Activated CD8-positive, alpha-beta T cell treated with anti-CD3 and anti-CD28 coated beads for 36 hours (primary cell): ENCODE data around the gene SKI. TPM values are rescaled to one million over a fixed set of nuclear protein-coding genes. Genes with fewer than 3 reads are reported as not detected.

Source experiments
- ATAC-seq: fragments of 200-7000 bp; cut with Tn5 transposase; one replicate; pipeline ENCODE4 v1.10.0; 2021; ENCODE audit warnings: mild to moderate bottlenecking, moderate library complexity
- CTCF ChIA-PET: fragments of 350-600 bp; sonication (Branson Sonifier 250); formaldehyde crosslinking; loops from one replicate; lab custom pipeline; 2021; ENCODE audit warnings: antibody characterized with exemption; lab: Charles Lee
- POLR2A ChIA-PET: fragments of 350-600 bp; sonication (Branson Sonifier 250); formaldehyde crosslinking; loops from one replicate; lab custom pipeline; 2021; ENCODE audit warnings: antibody characterized with exemption; lab: Charles Lee
- DNase-seq: peaks from one replicate; pipeline ENCODE4 v3.0.0-alpha.2; 2020
- H3K27ac Mint-ChIP-seq: one replicate; pipeline ENCODE4 v1.8.0; 2021; ENCODE audit warnings: mild to moderate bottlenecking, mixed read lengths
- H3K27me3 Mint-ChIP-seq: one replicate; pipeline ENCODE4 v1.8.0; 2021; ENCODE audit warnings: mixed read lengths
- H3K36me3 Mint-ChIP-seq: one replicate; pipeline ENCODE4 v1.8.0; 2021; ENCODE audit warnings: low read depth, mixed read lengths
- H3K4me1 Mint-ChIP-seq: one replicate; pipeline ENCODE4 v1.8.0; 2021; ENCODE audit warnings: low read depth, mixed read lengths
- H3K4me3 Mint-ChIP-seq: one replicate; pipeline ENCODE4 v1.8.0; 2021; ENCODE audit warnings: mild to moderate bottlenecking, moderate library complexity, mixed read lengths
- H3K9me3 Mint-ChIP-seq: one replicate; pipeline ENCODE4 v1.8.0; 2021; ENCODE audit warnings: mixed read lengths
- intact Hi-C: fragments of 100-400 bp; cut with micrococcal nuclease; formaldehyde crosslinking; loops from one replicate; pipeline ENCODE4 v1.10.0; 2022
- total RNA-seq, 2 experiments: library from RNA; stranded (reverse); gene quantifications; one replicate each; pipeline ENCODE4 v1.2.3, GENCODE V29; 2021
- TF ChIP-seq, protein P1 (sequence below): fragments of 200-600 bp; IDR thresholded peaks from one replicate; pipeline ENCODE4 v1.8.0; 2022; ENCODE audit warnings: antibody characterized with exemption, mild to moderate bottlenecking

Gene SKI
- total RNA-seq, 2 experiments from 2014 or later, result 27.5 to 28.3 TPM

DNA sequence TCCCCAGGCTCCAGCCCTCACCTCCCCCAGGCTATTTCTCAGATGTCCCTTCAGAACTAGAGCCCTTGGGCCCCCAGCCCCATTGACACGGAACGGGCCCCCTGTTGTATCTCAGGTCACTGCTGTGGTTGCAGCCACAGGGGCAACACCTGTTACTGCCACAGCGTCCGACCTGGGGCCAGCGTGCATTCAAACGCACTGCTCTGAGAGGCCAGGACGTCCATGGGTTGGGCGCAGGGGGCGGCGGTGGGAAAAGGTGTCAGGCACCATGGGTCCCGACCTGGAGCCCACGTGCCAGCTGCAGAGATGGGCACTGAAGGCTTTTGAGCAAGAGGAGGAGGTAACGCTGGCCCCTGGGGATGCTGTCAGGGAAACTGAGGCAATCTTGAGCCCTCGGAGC lies 46.8 kb upstream of the SKI start:
- Mint-ChIP-seq H3K27me3 (no peaks in the 10 kb centered on the region), H3K27ac (no peak overlapping the region), H3K4me3 (no peak overlapping the region), H3K36me3 (no peaks in the 10 kb centered on the region), H3K9me3 (no peaks in the 10 kb centered on the region), H3K4me1 (no peaks in the 10 kb centered on the region)
- ChIA-PET POLR2A (no interaction called here), CTCF (no interaction called here)
- DNase-seq, result no peak
- ATAC-seq, result no peak
- intact Hi-C loops, result no loop called here
- TF ChIP-seq, protein P1, sequence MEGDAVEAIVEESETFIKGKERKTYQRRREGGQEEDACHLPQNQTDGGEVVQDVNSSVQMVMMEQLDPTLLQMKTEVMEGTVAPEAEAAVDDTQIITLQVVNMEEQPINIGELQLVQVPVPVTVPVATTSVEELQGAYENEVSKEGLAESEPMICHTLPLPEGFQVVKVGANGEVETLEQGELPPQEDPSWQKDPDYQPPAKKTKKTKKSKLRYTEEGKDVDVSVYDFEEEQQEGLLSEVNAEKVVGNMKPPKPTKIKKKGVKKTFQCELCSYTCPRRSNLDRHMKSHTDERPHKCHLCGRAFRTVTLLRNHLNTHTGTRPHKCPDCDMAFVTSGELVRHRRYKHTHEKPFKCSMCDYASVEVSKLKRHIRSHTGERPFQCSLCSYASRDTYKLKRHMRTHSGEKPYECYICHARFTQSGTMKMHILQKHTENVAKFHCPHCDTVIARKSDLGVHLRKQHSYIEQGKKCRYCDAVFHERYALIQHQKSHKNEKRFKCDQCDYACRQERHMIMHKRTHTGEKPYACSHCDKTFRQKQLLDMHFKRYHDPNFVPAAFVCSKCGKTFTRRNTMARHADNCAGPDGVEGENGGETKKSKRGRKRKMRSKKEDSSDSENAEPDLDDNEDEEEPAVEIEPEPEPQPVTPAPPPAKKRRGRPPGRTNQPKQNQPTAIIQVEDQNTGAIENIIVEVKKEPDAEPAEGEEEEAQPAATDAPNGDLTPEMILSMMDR, result no peak

DNA sequence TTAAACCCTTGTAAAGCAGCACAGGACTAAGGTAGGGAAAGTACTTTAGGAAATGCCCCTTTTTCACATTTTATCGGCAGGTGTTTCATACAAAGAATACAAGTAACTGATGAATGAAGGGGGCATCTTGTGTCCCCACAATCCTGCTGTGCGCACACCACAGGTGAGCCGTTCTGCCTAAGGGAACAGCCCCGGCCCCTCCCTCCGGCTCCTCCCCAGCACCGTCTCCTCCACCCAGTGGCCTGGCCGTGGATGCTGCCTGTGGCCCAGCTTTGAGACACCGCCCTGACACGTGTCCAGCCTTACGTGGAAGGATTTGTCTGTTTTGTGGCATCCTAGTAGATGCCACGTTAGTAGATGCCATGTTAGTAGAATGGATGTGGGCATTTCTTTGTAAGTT lies 46.4 kb upstream of the SKI start:
- DNase-seq (no peak), ATAC-seq (no peak)
- no peaks in the 10 kb centered on the region for H3K36me3 Mint-ChIP-seq
- intact Hi-C loops, result no loop called here
- CTCF ChIA-PET, result no interaction called here
- TF ChIP-seq, protein P1, result no peak
- H3K27me3 Mint-ChIP-seq, result no peaks in the 10 kb centered on the region
- no peaks in the 10 kb centered on the region for H3K9me3 Mint-ChIP-seq
- H3K4me3 Mint-ChIP-seq, result no peak overlapping the region
- POLR2A ChIA-PET, result interaction anchor here (1.6 kb wide), 1 partner anchor 11 kb away, joined by 4 read pairs; no protein-coding TSS in a partner anchor
- H3K27ac Mint-ChIP-seq, result no peak overlapping the region
- H3K4me1 Mint-ChIP-seq, result no peaks in the 10 kb centered on the region

GRCh38 chr1:2182376-2182775 lies 45.7 kb upstream of the SKI start:
- Mint-ChIP-seq H3K4me3 (no peak overlapping the region), H3K4me1 (no peaks in the 10 kb centered on the region), H3K27me3 (no peaks in the 10 kb centered on the region), H3K9me3 (no peaks in the 10 kb centered on the region), H3K27ac (no peak overlapping the region), H3K36me3 (no peaks in the 10 kb centered on the region)
- DNase-seq (no peak), ATAC-seq (no peak)
- intact Hi-C loops, result no loop called here
- ChIA-PET POLR2A (interaction anchor here (0.7 to 1.7 kb wide), 4 partner anchors 9 to 93 kb away, joined by 3 to 4 read pairs (median 3); no protein-coding TSS in a partner anchor), CTCF (interaction anchor here (4.4 kb wide), 1 partner anchor 8 kb away, joined by 21 read pairs; no protein-coding TSS in a partner anchor)
- TF ChIP-seq, protein P1, result no peak

GRCh38 chr1:2183937-2184334 lies 44.2 kb upstream of the SKI start:
- no peak for DNase-seq
- Mint-ChIP-seq H3K4me1 (no peaks in the 10 kb centered on the region), H3K27ac (no peak overlapping the region), H3K36me3 (no peaks in the 10 kb centered on the region), H3K9me3 (no peaks in the 10 kb centered on the region), H3K27me3 (no peaks in the 10 kb centered on the region), H3K4me3 (no peak overlapping the region)
- TF ChIP-seq, protein P1, result no peak
- intact Hi-C loops, result no loop called here
- ChIA-PET CTCF (interaction anchor here (1.0 to 4.4 kb wide), 2 partner anchors 10 to 11 kb away, joined by 3 to 21 read pairs; partner anchors contain the start of gene FAAP20), POLR2A (no interaction called here)
- ATAC-seq, result no peak

DNA sequence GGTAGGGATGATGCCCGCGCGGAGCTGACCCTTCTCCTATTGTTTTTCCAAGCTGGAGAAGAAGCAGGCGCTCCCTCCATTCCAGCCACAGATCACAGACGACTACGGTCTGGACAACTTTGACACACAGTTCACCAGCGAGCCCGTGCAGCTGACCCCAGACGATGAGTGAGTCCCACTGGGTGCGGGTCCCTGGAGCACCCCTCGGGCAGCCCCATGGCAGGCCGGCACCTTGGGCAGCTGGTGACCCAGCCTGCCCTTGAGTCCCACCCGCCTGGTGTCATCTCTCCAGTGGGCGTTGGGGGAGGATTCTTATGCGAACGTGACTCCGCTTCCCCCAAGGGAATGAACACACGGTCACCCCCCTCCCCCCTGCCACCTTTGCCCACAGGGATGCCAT lies 43.6 kb upstream of the SKI start:
- TF ChIP-seq, protein P1, result no peak
- Mint-ChIP-seq H3K9me3 (no peaks in the 10 kb centered on the region), H3K4me1 (peaks cover 4% of the 10 kb centered on the region), H3K4me3 (no peak overlapping the region), H3K27me3 (no peaks in the 10 kb centered on the region), H3K27ac (no peak overlapping the region), H3K36me3 (no peaks in the 10 kb centered on the region)
- ATAC-seq (no peak), DNase-seq (no peak)
- intact Hi-C loops, result no loop called here
- ChIA-PET POLR2A (interaction anchor here (0.6 kb wide), 1 partner anchor 262 kb away, joined by 4 read pairs; no protein-coding TSS in a partner anchor), CTCF (interaction anchor here (1.0 to 4.4 kb wide), 2 partner anchors 10 kb away, joined by 3 to 21 read pairs; partner anchors contain the start of gene FAAP20)
